ENCODE data around the gene SPDYE18. TPM values are rescaled to one million over a fixed set of nuclear protein-coding genes. Genes with fewer than 3 reads are reported as not detected.

Gene SPDYE18, protein sequence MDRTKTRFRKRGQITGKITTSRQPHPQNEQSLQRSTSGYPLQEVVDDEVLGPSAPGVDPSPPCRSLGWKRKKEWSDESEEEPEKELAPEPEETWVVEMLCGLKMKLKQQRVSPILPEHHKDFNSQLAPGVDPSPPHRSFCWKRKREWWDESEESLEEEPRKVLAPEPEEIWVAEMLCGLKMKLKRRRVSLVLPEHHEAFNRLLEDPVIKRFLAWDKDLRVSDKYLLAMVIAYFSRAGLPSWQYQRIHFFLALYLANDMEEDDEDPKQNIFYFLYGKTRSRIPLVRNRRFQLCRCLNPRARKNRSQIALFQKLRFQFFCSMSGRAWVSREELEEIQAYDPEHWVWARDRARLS
- 0.15 to 0.24 TPM in 2 of 5 replicates, not detected in the others for total RNA-seq (2022; extraction: Qiagen RNA extraction)

GRCh38 chr7:77062557-77062956 is at the start of gene SPDYE18:
Gene SPDYE18 (minus strand): TSS chr7:77062558. CDS start chr7:77060512, 2,046 bp downstream.

GRCh38 chr7:77032261-77032660 is 30.1 kb downstream of the SPDYE18 start, which contains the start of gene SPDYE17:
Gene SPDYE17 (minus strand): TSS chr7:77032361. CDS start chr7:77030570, 1,791 bp downstream.

Other genes starting within 250 kb of the SPDYE18 start
- gene SPDYE17, start 30.2 kb downstream of the SPDYE18 start, total RNA-seq (2022; extraction: Qiagen RNA extraction): not detected in 5 replicates
- 0.32 to 0.70 TPM (median 0.49 TPM) in 5 replicates for gene CCDC146, start 60.1 kb upstream of the SPDYE18 start, total RNA-seq (2022; extraction: Qiagen RNA extraction)
- not detected in 5 replicates for gene FGL2, start 137.3 kb upstream of the SPDYE18 start, total RNA-seq (2022; extraction: Qiagen RNA extraction)

Data from A549 treated with Hydrocortisone at 1 μM for 4 hours (cell line).